ENCODE measurements around the gene NIPBL. TPM values are rescaled to one million over a fixed set of nuclear protein-coding genes. Genes with fewer than 3 reads are reported as not detected.
"Not testable (repeated sequence)": the region's sequence is repeated elsewhere in the genome, so short reads cannot be mapped to it uniquely, and the experiment has no call there.

Gene NIPBL
- total RNA-seq, 1 donor from 2014 or later: 88.6 TPM

- H3K36me3 Mint-ChIP-seq: peaks cover 2% of the 10 kb centered on the region
- TF ChIP-seq CTCF (IDR thresholded peaks at IDR 0.05; ENCODE audit: unreplicated experiment): no peak
- H3K9me3 Mint-ChIP-seq: peaks cover 8% of the 10 kb centered on the region
- peaks cover 29% of the 10 kb centered on the region for H3K27me3 Mint-ChIP-seq (ENCODE audit: low read depth)
- H3K4me3 Mint-ChIP-seq: no peak overlapping the region
- no peak for DNase-seq (ENCODE audit: low spot score in 2 of 2, unreplicated experiment in 2 of 2)
- no peak overlapping the region for H3K27ac Mint-ChIP-seq
- no peaks in the 10 kb centered on the region for H3K4me1 Mint-ChIP-seq
Measured at GRCh38 chr5:36842087-36842486, 34.5 kb upstream of the NIPBL start.

- TF ChIP-seq CTCF (IDR thresholded peaks at IDR 0.05; ENCODE audit: unreplicated experiment): no peak
- Mint-ChIP-seq H3K9me3 (peaks cover 8% of the 10 kb centered on the region), H3K36me3 (peaks cover 2% of the 10 kb centered on the region), H3K4me3 (no peak overlapping the region), H3K27me3 (ENCODE audit: low read depth) (peaks cover 24% of the 10 kb centered on the region), H3K27ac (no peak overlapping the region), H3K4me1 (no peaks in the 10 kb centered on the region)
- no peak for DNase-seq (ENCODE audit: low spot score in 2 of 2, unreplicated experiment in 2 of 2)
Measured at GRCh38 chr5:36844305-36844704, 32.3 kb upstream of the NIPBL start.

GRCh38 chr5:36848545-36848944 lies 28.0 kb upstream of the NIPBL start:
- Mint-ChIP-seq H3K27me3 (ENCODE audit: low read depth) (peaks cover 26% of the 10 kb centered on the region), H3K9me3 (peaks cover 12% of the 10 kb centered on the region)
- not testable (repeated sequence) for H3K36me3 Mint-ChIP-seq; H3K4me1 Mint-ChIP-seq; DNase-seq (ENCODE audit: low spot score in 2 of 2, unreplicated experiment in 2 of 2); H3K27ac Mint-ChIP-seq; H3K4me3 Mint-ChIP-seq

- H3K9me3 Mint-ChIP-seq: peaks cover 12% of the 10 kb centered on the region
Measured at GRCh38 chr5:36852903-36853302, 23.7 kb upstream of the NIPBL start.

GRCh38 chr5:36854402-36855140 lies 22.0 kb upstream of the NIPBL start:
- no peak for TF ChIP-seq CTCF (IDR thresholded peaks at IDR 0.05; ENCODE audit: unreplicated experiment)
- Mint-ChIP-seq H3K27me3 (ENCODE audit: low read depth) (peaks cover 8% of the 10 kb centered on the region), H3K27ac (no peak overlapping the region)

More at GRCh38 chr5:36852903-36853302, 23.7 kb upstream of the NIPBL start:
- not testable (repeated sequence) for DNase-seq (ENCODE audit: low spot score in 2 of 2, unreplicated experiment in 2 of 2); H3K36me3 Mint-ChIP-seq; H3K4me1 Mint-ChIP-seq; H3K4me3 Mint-ChIP-seq; H3K27ac Mint-ChIP-seq
- peaks cover 12% of the 10 kb centered on the region for H3K27me3 Mint-ChIP-seq (ENCODE audit: low read depth)

GRCh38 chr5:36855141-36855495 lies 21.5 kb upstream of the NIPBL start:
- Mint-ChIP-seq H3K27ac (no peak overlapping the region), H3K9me3 (peaks cover 8% of the 10 kb centered on the region), H3K27me3 (ENCODE audit: low read depth) (peaks cover 4% of the 10 kb centered on the region), H3K36me3 (no peaks in the 10 kb centered on the region), H3K4me3 (no peak overlapping the region), H3K4me1 (no peaks in the 10 kb centered on the region)
- DNase-seq (ENCODE audit: low spot score in 2 of 2, unreplicated experiment in 2 of 2): no peak
- no peak for TF ChIP-seq CTCF (IDR thresholded peaks at IDR 0.05; ENCODE audit: unreplicated experiment)

More at GRCh38 chr5:36854402-36855140, 22.0 kb upstream of the NIPBL start:
- no peak for DNase-seq (ENCODE audit: low spot score in 2 of 2, unreplicated experiment in 2 of 2)
- peaks cover 12% of the 10 kb centered on the region for H3K9me3 Mint-ChIP-seq
- H3K4me3 Mint-ChIP-seq: no peak overlapping the region
- H3K36me3 Mint-ChIP-seq: no peaks in the 10 kb centered on the region
- H3K4me1 Mint-ChIP-seq: no peaks in the 10 kb centered on the region

Measured in mesothelial cell of epicardium (in vitro differentiated cells).